GOT3 (cell line): ENCODE data around the gene RUNX2.

Experiments
- DNase-seq: peaks from one replicate; lab custom pipeline; 2025; ENCODE audit warnings: mixed read lengths; lab: John Stamatoyannopoulos, UW

Gene RUNX2

GRCh38 chr6:45351076-45351475 is 22.9 kb downstream of the RUNX2 start:
- no peak for DNase-seq

- DNase-seq: no peak
Measured at GRCh38 chr6:45351667-45352066, 23.5 kb downstream of the RUNX2 start.

- no peak for DNase-seq
Measured at GRCh38 chr6:45353654-45354053, 25.5 kb downstream of the RUNX2 start.

GRCh38 chr6:45364466-45364865 is 36.3 kb downstream of the RUNX2 start:
- DNase-seq: no peak

DNA sequence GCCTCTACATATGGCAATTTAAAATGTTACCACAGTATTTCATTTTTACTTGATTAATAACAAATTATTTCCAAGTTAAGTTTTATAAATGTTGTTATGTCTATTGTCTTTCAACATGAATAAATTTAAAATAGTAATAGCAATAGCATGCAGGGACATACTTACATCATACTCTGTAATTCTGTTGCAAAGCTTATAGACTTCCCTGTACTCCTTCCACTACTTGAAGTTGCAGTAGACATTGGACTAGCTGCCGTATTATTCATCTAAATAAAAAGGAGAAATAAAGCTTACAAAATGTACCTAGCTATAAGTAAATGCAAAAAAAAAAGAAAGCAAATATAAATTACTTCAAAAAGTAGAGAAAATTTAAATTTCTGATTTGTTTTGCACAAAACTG is 36.9 kb downstream of the RUNX2 start:
- DNase-seq: no peak

DNA sequence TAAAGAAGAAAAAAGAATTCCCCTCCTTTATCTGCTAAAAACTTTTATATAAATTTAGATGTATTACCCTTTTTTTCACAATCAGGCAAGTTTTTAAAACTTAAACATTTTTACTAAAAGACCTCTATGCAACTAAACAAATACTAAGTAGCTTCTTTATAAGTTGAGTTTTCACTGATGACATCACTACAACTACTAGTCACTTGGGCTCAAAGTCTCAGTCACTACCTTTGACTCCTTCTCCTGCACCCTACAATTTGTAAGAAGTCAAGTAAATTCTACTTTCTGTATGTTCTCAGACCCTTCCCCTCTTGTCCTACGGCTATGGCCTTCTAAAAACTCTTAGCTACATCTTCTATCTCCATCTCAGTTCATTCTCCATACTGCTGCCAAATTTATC is 38.4 kb downstream of the RUNX2 start:
- DNase-seq: no peak

GRCh38 chr6:45367999-45368398 is 39.9 kb downstream of the RUNX2 start:
- no peak for DNase-seq

DNA sequence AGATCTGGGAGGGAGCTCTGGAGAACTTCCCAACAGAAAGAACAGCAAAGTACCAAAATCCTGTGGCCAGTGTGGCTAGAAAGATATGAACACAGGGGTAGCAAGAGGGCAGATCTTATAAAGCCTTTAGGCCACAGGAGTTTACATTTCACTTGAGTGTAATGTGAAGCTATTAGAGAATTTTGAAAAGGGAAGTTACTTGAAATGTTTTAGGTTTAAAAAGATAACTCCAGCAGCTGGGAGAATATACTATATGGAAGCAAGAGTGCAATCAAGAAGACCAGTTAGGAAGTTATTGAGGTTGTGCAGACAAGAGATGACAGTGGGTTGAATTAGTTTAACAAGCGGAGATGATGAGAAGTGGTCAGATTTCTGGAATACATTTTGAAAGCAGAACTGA is 41.7 kb downstream of the RUNX2 start:
- DNase-seq: no peak

DNA sequence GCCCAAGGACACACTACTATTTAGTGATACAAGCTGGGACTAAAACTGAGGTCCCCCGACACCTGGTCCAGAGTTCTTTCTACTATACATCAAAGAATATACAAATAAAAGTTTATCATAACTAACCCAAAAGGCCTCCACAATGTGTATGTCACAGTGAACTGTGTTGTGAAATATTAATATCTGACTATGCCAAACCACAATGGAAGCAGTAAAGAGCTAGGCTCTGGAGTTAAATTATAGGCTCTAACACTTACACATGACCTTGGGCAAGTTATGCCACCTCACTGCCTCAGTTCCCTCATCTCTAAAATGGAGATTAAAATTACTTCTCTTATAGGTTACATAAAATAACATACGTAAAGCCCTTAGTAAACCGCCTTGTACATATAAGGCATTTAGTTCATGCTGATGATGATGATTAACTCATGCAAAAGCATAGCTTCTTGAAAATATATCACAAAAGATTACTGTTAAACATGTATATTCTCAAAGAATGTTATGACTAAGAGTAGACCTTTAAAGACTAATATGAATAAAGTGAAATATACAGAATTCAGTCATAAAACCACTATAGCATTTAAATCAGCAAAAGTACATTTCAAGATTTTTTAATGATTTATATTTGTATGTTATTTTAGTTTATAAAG is 43.9 kb downstream of the RUNX2 start:
- no peak for DNase-seq

DNA sequence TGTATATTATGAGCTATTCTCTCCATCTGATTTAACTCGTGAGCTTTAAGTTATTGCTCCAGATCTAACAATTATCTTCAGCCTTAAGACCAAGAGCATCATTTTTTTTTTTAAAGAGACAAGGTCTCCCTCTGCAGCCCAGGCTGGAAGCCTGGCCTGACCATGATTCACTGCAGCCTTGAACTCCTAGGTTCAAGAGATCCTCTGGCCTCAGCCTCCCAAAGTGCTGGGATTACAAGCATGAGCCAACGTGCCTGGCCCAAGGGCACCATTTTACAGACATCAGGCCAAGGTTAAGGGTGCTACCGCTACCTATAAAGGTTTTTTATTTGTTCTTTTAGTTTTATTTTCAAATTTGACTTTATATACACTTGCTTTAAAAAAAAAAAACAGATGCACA is 47.3 kb downstream of the RUNX2 start:
- DNase-seq: no peak

- no peak for DNase-seq
Measured at GRCh38 chr6:45376310-45377042, 48.3 kb downstream of the RUNX2 start.

DNA sequence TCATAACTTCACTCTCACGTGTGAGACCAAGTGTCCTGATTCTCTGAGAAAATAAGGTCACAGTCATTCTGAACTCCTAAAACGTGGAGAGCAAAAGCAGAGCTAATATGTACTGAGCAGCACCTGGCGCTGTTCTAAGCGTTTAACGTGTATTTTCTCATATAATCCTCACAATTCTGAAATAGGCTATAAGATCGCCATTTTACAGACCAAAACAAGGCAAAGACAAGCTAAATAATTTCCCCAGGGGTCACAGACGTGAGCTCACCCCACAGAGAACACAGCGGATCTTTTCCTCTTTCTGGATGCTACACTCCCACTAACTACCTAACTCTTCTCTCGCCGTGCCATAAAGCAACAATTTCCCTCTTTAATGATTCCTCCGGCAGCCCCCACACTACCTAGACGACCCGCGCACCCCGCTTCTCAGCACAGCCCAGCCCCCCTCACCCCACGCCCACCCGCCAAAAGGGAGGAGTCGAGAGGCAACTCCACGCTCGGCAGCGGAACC is 49.0 kb downstream of the RUNX2 start:
- DNase-seq: no peak

- peak; percentile 84 for DNase-seq
Measured at GRCh38 chr6:45377554-45378333, 49.6 kb downstream of the RUNX2 start, which contains the start of gene SUPT3H. Gene SUPT3H (minus strand): TSS chr6:45377934.

- DNase-seq: no peak
Measured at GRCh38 chr6:45378334-45378926, 50.3 kb downstream of the RUNX2 start.

DNA sequence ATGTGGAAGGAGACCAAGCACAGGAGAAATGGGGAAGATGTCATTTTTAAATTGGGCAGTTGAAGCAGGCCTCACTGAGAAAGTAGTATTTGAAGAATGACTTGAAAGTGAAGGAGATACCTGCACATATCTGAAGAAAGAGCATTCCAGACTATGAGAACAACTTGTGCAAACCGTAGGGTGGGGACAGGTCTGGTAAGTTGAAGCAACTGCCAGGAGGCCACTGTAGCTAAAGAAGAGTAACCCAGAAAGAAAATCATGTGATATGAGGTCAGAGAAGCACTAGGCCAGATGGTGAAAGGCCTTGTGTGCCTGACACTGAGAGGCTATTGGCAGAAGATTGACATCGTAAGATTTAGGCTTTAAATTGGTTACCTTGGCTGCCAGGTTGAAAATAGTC is 54.3 kb downstream of the RUNX2 start:
- no peak for DNase-seq

- DNase-seq: no peak
Measured at GRCh38 chr6:45386501-45386900, 58.4 kb downstream of the RUNX2 start.

GRCh38 chr6:45387236-45387635 is 59.1 kb downstream of the RUNX2 start:
- no peak for DNase-seq

GRCh38 chr6:45388328-45388727 is 60.2 kb downstream of the RUNX2 start:
- no peak for DNase-seq

DNA sequence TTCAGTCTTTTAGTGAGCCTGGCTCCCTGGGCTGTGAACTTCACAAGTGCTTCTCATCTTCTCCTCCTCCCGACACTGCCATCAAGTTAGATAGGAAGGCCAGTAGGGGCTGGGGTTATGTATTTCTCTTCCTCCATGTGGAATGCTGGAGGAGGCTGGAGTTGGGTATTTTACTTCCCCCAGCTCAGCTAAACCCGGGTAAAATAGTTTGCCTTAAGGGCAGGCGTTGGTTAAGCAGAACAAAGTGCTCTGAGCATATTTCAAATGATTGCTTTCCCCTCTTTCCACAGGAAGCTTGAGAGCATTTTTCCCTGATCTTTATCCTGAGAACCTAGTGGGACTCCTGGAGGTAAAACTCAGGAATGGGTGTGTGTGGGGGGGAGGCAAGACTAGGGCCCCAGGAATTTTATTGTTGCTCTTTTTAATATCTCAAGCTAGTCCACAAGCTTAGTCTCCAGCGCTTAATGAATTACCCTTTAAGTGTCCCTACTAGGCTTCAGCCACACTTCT is 66.5 kb downstream of the RUNX2 start:
- DNase-seq: no peak

DNA sequence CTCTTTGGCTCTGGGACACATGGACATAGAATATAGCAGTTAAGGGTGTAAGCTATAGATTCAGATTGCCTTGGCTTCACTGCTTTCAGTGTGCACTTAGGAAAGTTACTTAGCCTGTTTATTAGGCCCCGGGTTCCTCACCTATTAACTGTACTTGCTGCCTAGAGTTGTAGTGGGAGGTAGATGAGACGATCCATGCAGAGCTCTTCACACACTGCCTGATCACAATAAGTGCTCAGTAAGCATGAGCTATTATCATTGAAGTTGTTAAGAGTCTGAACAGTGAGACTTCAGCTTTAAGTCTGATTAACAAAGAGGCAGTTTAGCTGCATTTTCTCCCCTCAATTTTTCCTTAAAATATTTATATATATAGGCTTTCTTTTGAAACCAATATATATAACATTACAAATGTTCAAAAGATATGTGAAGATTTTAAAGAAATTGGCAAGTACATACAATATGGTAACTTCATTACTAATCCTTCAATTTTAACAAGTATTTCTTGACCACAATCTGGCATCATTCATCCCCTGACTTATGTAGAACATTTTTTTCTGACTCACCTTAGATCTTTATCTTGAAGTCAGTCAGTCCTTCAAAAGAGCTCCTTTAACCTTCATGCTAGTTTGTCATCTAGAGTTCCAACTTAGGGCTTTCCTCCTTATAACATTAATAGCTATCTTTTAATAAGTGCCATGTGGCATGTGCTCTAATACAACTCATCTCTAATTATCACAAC is 70.1 kb downstream of the RUNX2 start:
- DNase-seq: no peak

DNA sequence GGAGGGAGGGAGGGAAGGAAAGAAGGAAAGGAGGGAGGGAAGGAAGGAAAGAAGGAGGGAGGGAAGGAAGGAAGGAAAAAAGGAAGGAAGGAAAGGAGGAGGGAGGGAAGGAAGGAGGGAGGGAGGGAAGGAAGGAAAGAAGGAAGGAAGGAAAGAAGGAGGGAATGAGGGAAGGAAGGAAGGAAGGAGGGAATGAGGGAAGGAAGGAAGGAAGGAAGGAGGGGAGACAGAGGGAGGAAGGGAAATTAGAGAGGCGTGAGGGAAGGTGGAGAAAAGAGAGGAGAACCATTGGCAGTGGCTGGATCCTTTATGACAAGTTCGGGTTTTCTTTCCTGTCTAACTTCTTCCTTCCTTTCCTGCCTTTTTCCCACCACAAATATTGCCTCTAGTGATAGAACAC is 71.9 kb downstream of the RUNX2 start:
- no peak for DNase-seq
